ENCODE results near the gene PRKCH. TPM values are rescaled to one million over a fixed set of nuclear protein-coding genes. Genes with fewer than 3 reads are reported as not detected.
A peak's percentile ranks its signal among the peaks of the same experiment; 100 is the strongest.

Gene PRKCH
- total RNA-seq, 4 donors from 2014 or later = 34.5 to 51.3 (median 45.0) TPM

DNA sequence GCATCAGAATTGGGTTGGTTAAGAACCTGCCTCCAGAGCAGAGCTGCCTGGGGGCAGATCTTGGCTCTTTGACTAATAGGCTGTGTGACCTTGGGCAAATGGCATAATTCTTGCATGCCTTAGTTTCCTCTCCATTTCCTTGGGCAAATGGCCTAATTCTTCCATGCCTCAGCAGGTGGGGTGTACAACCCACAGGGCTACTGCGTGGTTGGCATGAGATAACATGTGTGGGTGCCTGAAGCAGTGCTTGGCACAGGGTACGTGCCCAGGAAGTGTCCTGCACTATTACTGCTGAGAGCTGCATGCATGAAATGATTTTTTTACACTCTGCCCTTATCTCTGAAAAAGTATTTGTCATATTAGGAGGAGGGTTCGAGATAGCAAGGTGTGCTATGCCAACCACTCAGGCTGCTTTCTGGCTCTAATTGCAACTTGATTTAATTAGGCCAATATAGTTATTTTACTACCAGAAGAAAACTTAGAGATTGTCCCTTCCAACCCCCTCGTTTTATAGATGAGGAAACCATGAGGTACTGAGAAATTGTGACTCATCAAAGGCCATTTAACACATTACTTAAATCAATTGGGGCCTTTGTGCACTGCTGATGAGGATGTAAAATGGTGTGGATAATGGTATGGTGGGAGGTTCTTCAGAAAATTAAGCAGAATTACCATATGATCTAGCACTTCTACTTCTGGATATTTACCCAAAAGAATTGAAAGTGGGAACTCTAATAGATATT, 212.3 kb downstream of the PRKCH start:
- TF ChIP-seq, protein P1, sequence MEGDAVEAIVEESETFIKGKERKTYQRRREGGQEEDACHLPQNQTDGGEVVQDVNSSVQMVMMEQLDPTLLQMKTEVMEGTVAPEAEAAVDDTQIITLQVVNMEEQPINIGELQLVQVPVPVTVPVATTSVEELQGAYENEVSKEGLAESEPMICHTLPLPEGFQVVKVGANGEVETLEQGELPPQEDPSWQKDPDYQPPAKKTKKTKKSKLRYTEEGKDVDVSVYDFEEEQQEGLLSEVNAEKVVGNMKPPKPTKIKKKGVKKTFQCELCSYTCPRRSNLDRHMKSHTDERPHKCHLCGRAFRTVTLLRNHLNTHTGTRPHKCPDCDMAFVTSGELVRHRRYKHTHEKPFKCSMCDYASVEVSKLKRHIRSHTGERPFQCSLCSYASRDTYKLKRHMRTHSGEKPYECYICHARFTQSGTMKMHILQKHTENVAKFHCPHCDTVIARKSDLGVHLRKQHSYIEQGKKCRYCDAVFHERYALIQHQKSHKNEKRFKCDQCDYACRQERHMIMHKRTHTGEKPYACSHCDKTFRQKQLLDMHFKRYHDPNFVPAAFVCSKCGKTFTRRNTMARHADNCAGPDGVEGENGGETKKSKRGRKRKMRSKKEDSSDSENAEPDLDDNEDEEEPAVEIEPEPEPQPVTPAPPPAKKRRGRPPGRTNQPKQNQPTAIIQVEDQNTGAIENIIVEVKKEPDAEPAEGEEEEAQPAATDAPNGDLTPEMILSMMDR (IDR thresholded peaks at IDR 0.05) = no peak
- no peak for TF ChIP-seq POLR2A (IDR thresholded peaks at IDR 0.05)
- WGBS, 2 donors = 35 to 49% methylated on average over 4 of the region's 4 CpGs
- DNase-seq = no peak
- Histone ChIP-seq H3K36me3 (peaks cover 0 to 37% (median 0%) of the 10 kb centered on the region in 3 donors), H3K27ac (peak overlapping the region in 1 of 4 donors; percentile 23), H3K9me3 (no peaks in the 10 kb centered on the region), H3K27me3 (no peaks in the 10 kb centered on the region), H3K4me3 (no peak overlapping the region), H3K4me1 (peaks cover 25 to 68% (median 48%) of the 10 kb centered on the region in 3 donors)
- intact Hi-C loops (cut with DNase I) = no loop called here

DNA sequence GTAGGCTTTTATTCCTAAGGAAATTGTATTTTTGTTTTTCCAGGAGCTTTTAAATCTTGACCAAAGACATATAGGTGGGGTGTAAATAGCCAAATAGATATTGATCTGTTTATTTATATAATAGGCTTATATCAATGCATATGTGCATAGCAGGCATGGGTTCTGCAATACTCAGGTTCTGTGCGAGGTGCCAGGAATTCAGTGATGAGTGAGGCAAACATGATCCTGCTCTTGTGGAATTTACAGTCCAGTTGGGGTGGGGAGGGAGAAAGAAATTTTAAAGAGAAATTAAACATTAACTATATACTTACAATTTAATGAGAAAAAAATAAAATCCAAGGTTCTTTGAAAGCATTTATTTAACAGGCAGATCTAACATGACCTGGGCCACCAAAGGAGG, 213.7 kb downstream of the PRKCH start:
- H3K36me3 ChIP-seq = peaks cover 0 to 33% (median 0%) of the 10 kb centered on the region in 3 donors
- TF ChIP-seq POLR2A (IDR thresholded peaks at IDR 0.05) = no peak
- TF ChIP-seq, protein P1 (IDR thresholded peaks at IDR 0.05) = no peak
- no peak overlapping the region for H3K27ac ChIP-seq
- H3K4me1 ChIP-seq = peaks cover 25 to 81% (median 49%) of the 10 kb centered on the region in 3 donors
- H3K9me3 ChIP-seq = no peaks in the 10 kb centered on the region
- intact Hi-C loops (cut with DNase I) = no loop called here
- no peak for DNase-seq
- H3K4me3 ChIP-seq = no peak overlapping the region
- H3K27me3 ChIP-seq = no peaks in the 10 kb centered on the region
- WGBS, 2 donors = 85 to 94% methylated on average over 1 of the region's 1 CpG

DNA sequence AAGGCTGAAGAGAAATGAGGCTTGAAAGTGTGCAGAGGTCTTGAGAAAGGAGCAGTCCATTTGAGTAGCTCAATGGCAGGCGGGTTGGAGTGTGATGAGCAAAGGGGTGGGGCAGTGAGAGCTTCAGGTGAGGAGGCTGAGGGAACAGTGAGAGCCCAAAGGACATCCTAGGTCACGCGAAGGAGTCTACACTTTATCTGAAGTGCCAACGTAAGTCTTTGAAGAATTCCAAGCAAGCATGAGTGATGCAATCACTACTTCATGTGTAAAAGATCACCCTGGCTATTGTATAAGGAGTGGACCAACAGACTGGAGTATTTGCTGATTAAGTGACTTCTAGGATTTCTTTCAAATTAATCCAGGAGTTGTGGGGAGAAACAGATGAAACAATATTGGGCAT, 214.1 kb downstream of the PRKCH start:
- H3K4me3 ChIP-seq = no peak overlapping the region
- H3K36me3 ChIP-seq = peaks cover 0 to 33% (median 0%) of the 10 kb centered on the region in 3 donors
- no peaks in the 10 kb centered on the region for H3K27me3 ChIP-seq
- intact Hi-C loops (cut with DNase I) = no loop called here
- 78 to 90% methylated on average over 4 of the region's 4 CpGs for WGBS, 2 donors
- no peak overlapping the region for H3K27ac ChIP-seq
- TF ChIP-seq POLR2A (IDR thresholded peaks at IDR 0.05) = no peak
- TF ChIP-seq, protein P1 (IDR thresholded peaks at IDR 0.05) = no peak
- no peak for DNase-seq
- H3K4me1 ChIP-seq = peaks cover 25 to 78% (median 49%) of the 10 kb centered on the region in 3 donors
- H3K9me3 ChIP-seq = no peaks in the 10 kb centered on the region

DNA sequence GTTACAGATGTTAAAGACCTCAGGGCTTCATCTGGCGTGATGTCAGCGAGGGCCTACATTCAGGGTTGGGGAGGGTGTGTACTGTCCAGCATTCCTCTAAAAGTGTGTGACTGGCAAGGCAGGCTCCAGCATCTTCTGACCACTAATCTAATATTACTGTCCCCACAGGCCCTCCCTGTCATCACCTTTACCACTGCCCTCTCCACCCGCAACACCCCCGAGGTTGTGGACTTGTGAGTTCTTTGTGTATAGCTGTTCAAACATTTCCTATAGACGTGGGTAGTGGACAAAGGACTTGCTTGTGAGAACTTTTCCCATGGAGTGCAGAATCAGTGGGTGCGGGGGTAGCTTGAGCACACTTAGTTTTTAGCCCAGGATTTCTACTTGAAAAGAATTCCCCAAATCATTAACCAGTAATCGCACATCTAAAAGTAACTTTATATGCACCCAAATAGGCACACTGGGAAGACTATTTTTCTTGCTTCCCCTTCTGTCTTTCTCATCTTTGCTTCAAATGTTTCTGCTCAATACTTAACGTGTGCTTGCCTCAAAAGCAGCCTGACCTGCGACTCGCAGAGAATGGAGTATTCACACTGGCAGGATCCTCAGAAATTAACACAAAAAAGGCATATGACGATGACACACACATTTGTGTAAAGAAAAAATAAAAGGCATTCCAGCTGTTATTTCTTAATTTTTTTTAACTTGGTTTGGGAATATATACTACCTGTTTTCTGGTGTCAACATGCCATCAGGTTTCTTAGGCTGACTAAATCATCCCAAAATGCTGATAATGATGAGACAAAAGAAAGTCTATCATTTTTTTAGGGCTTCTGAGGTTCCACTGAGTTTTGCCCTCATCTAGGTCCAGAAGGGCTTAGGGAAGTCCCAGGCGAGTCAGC, 215.5 kb downstream of the PRKCH start:
- 68 to 72% methylated on average over 10 to 12 of the region's 12 CpGs for WGBS, 2 donors
- no peaks in the 10 kb centered on the region for H3K9me3 ChIP-seq
- H3K4me3 ChIP-seq = no peak overlapping the region
- no peak for TF ChIP-seq POLR2A (IDR thresholded peaks at IDR 0.05)
- TF ChIP-seq, protein P1 (IDR thresholded peaks at IDR 0.05) = no peak
- H3K36me3 ChIP-seq = peaks cover 0 to 34% (median 0%) of the 10 kb centered on the region in 3 donors
- H3K27ac ChIP-seq = peak overlapping the region; percentile 26 to 86 (median 77)
- H3K4me1 ChIP-seq = peaks cover 18 to 63% (median 37%) of the 10 kb centered on the region in 3 donors
- no peak for DNase-seq
- intact Hi-C loops (cut with DNase I) = no loop called here
- no peaks in the 10 kb centered on the region for H3K27me3 ChIP-seq

Data from esophagus squamous epithelium (tissue), 5 donors.